Occipital lobe (tissue), 1 donor: ENCODE measurements around the gene IPP. TPM values are rescaled to one million over a fixed set of nuclear protein-coding genes. Genes with fewer than 3 reads are reported as not detected.

Experiments
- total RNA-seq: library from RNA; depleted of rRNA; stranded (reverse); fragments of >200 nt; gene quantifications from one replicate; pipeline ENCODE4 v1.2.3, GENCODE V29; 2014

The IPP gene
- total RNA-seq, 1 donor from 2014 or later = 14.7 TPM

Other genes with a start within 250 kb of the IPP start
- gene PRDX1, start 228.8 kb downstream of the IPP start, total RNA-seq = 186 TPM
- gene AKR1A1, start 199.8 kb downstream of the IPP start, total RNA-seq = 56.1 TPM
- 87.5 TPM for gene NASP, start 166.6 kb downstream of the IPP start, total RNA-seq
- 0.47 TPM for gene CCDC17, start 126.6 kb downstream of the IPP start, total RNA-seq
- 55.4 TPM for gene GPBP1L1, start 64.1 kb downstream of the IPP start, total RNA-seq
- gene TMEM69, start 62.5 kb downstream of the IPP start, total RNA-seq = 20.7 TPM
- gene MAST2, start 53.0 kb upstream of the IPP start, total RNA-seq = 50.7 TPM